Tibial nerve (tissue), 4 donors: ENCODE results near the gene SOWAHA.

ENCODE experiments used
- CTCF ChIP-seq, 5 experiments: fragments of 200-600 bp in 3 of 5; fragments of 450-650 bp in 2 of 5; sonication (generic) in 3 of 5; IDR thresholded peaks; one replicate each; pipeline ENCODE4 v1.5.1; 2016 to 2019; ENCODE audit warnings: antibody characterized with exemption in 5 of 5, mild to moderate bottlenecking in 3 of 5, moderate library complexity in 2 of 5
- EP300 ChIP-seq, 2 donors: sonication (generic); formaldehyde crosslinking; IDR thresholded peaks; one replicate each; pipeline ENCODE4 v1.6.1; 2017; ENCODE audit warnings: antibody characterized with exemption in 2 of 2, mild to moderate bottlenecking in 1 of 2
- POLR2A ChIP-seq, 2 donors: fragments of 450-650 bp; IDR thresholded peaks; one replicate each; pipeline ENCODE4 v1.6.1; 2017; ENCODE audit warnings: antibody characterized with exemption in 2 of 2, mild to moderate bottlenecking in 2 of 2, moderate library complexity in 2 of 2

GRCh38 chr5:132834057-132834456 is 21.0 kb downstream of the SOWAHA start:
- no peak for TF ChIP-seq CTCF (IDR thresholded peaks at IDR 0.05)
- no peak for TF ChIP-seq POLR2A (IDR thresholded peaks at IDR 0.05)
- no peak for TF ChIP-seq EP300 (IDR thresholded peaks at IDR 0.05)
